HCEC 1CT (cell line): ENCODE measurements around the gene MAMDC4.
"Not testable (repeated sequence)": the region's sequence is repeated elsewhere in the genome, so short reads cannot be mapped to it uniquely, and the experiment has no call there.

Source experiments
- DNase-seq: peaks from one replicate; pipeline ENCODE4 v3.0.0-alpha.2; 2017

The MAMDC4 gene

GRCh38 chr9:136851941-136852663 lies at the start of gene MAMDC4:
TSS of gene MAMDC4 (plus strand) at chr9:136852346. CDS start at chr9:136852417, 71 bp downstream.
- no peak for DNase-seq

- not testable (repeated sequence) for DNase-seq
Measured at GRCh38 chr9:136803009-136803550, 49.1 kb upstream of the MAMDC4 start.

GRCh38 chr9:136803551-136804508 lies 48.3 kb upstream of the MAMDC4 start:
- DNase-seq = no peak

- DNase-seq = no peak
Measured at GRCh38 chr9:136804509-136805206, 47.5 kb upstream of the MAMDC4 start.

- no peak for DNase-seq
Measured at GRCh38 chr9:136805207-136805740, 46.9 kb upstream of the MAMDC4 start.

GRCh38 chr9:136806067-136806466 lies 46.1 kb upstream of the MAMDC4 start:
- DNase-seq = no peak

- DNase-seq = no peak
Measured at GRCh38 chr9:136806631-136807201, 45.4 kb upstream of the MAMDC4 start.

GRCh38 chr9:136807281-136808074 lies 44.7 kb upstream of the MAMDC4 start, which contains the start of gene RABL6:
TSS of gene RABL6 (plus strand) at chr9:136807948. CDS start at chr9:136808197, 249 bp downstream.
- DNase-seq = peak; percentile 70

- no peak for DNase-seq
Measured at GRCh38 chr9:136808075-136808805, 43.9 kb upstream of the MAMDC4 start.

- peak; percentile 39 for DNase-seq
Measured at GRCh38 chr9:136808806-136809158, 43.4 kb upstream of the MAMDC4 start.

GRCh38 chr9:136814725-136815421 lies 37.3 kb upstream of the MAMDC4 start:
- no peak for DNase-seq

GRCh38 chr9:136815422-136815782 lies 36.7 kb upstream of the MAMDC4 start:
- DNase-seq = no peak

GRCh38 chr9:136820971-136821825 lies 30.9 kb upstream of the MAMDC4 start:
- no peak for DNase-seq

GRCh38 chr9:136821826-136822544 lies 30.2 kb upstream of the MAMDC4 start:
- no peak for DNase-seq

- DNase-seq = no peak
Measured at GRCh38 chr9:136823136-136824046, 28.8 kb upstream of the MAMDC4 start.

- DNase-seq = no peak
Measured at GRCh38 chr9:136824496-136825225, 27.5 kb upstream of the MAMDC4 start.
